GM10248 (cell line): ENCODE measurements around the gene SPECC1.
"Not testable (repeated sequence)": the region's sequence is repeated elsewhere in the genome, so short reads cannot be mapped to it uniquely, and the experiment has no call there.

Experiments used
- CTCF ChIA-PET: fragments of 300-600 bp; sonication (Branson Sonifier 250); formaldehyde crosslinking; extraction: SDS; loops from one replicate; lab custom pipeline; 2021; ENCODE audit warnings: antibody characterized with exemption; lab: Yijun Ruan, JAX
- POLR2A ChIA-PET: fragments of 350-650 bp; sonication (Branson Sonifier 250); formaldehyde crosslinking; extraction: SDS; loops from one replicate; lab custom pipeline; 2020; ENCODE audit warnings: antibody characterized with exemption; lab: Yijun Ruan, JAX
- DNase-seq: peaks from one replicate; pipeline ENCODE4 v3.0.0; 2012; ENCODE audit errors: extremely low spot score
- CTCF ChIP-seq: IDR thresholded peaks from 2 replicates; pipeline ENCODE4 v1.5.1; 2012; ENCODE audit warnings: mild to moderate bottlenecking, low read depth; ENCODE audit errors: extremely low read depth, missing control alignments, control extremely low read depth

The SPECC1 gene

GRCh38 chr17:20184977-20185619, 175.9 kb downstream of the SPECC1 start:
- DNase-seq, result no peak
- no peak for TF ChIP-seq CTCF
- POLR2A ChIA-PET, result no interaction called here
- CTCF ChIA-PET, result interaction anchor here (1.1 to 1.8 kb wide), 5 partner anchors 10 to 43 kb away, joined by 3 to 7 read pairs (median 3); no protein-coding TSS in a partner anchor

DNA sequence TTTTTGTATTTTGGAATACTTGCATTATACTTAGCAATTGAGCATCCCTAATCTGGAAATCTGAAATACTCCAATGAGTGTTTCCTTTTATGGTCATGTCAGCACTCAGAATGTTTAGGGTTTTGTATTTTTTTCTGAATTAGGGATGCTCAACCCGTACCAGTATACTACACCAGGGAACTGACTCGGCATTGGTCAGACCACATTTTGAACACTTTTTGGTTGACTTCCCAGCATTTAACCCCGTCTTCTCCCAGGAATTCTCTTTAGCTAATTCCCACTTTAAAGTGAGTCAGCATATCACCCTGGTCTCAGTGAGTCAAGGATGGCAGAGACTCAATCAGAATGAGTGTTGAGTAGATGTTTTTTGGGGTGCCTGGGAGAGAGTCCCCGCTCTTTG, 177.9 kb downstream of the SPECC1 start:
- ChIA-PET POLR2A (no interaction called here), CTCF (interaction anchor here (1.2 kb wide), 2 partner anchors 8 to 14 kb away, joined by 3 to 4 read pairs; no protein-coding TSS in a partner anchor)
- no peak for DNase-seq
- TF ChIP-seq CTCF, result no peak

DNA sequence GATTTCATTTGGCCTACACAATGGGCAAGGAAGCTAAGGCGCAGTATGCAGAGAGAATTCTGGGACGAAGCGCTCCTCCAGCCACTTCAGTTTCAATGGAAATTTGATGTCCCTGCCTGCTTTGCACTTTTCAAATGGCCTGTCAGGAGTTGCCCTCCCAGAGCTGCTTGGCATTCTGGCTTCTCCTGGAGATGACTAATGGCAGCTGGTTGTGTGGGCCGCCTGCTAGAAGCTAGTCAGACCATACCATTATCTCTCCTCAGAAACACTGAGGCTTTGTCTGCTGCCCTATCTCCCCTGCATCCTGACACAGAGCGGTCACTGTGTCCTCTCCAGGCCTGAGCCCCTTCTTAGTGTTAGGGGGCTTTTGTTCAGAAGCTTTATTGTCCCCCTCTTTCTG, 180.1 kb downstream of the SPECC1 start:
- ChIA-PET POLR2A (interaction anchor here (0.6 kb wide), 1 partner anchor 34 kb away, joined by 3 read pairs; no protein-coding TSS in a partner anchor), CTCF (no interaction called here)
- no peak for TF ChIP-seq CTCF
- DNase-seq, result no peak

DNA sequence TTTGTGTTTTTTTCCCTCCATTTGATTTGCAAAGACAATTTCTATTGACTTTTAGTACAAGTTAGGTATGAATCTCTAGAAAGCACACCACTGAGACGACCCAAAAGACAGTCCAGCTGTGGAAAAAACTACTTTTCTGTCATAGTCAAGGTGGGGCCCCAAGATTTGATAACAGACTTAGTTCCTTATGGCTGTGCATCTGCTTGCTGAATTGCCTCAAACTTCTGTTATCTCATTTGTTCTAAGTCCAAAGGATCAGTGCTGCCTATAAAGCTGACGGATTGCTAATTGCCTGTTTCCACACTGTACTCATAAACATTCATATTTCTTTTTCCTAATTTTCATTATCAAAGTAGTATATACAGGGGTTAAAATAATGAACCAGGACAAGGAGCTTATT, 180.8 kb downstream of the SPECC1 start:
- ChIA-PET CTCF (interaction anchor here (2.4 kb wide), 1 partner anchor 15 kb away, joined by 5 read pairs; no protein-coding TSS in a partner anchor), POLR2A (no interaction called here)
- no peak for TF ChIP-seq CTCF

GRCh38 chr17:20190605-20191004, 181.4 kb downstream of the SPECC1 start:
- no peak for DNase-seq
- no peak for TF ChIP-seq CTCF
- ChIA-PET POLR2A (interaction anchor here (1.0 kb wide), 1 partner anchor 35 kb away, joined by 4 read pairs; no protein-coding TSS in a partner anchor), CTCF (interaction anchor here (2.4 kb wide), 1 partner anchor 15 kb away, joined by 5 read pairs; no protein-coding TSS in a partner anchor)

More for the DNA sequence above, 180.8 kb downstream of the SPECC1 start:
- no peak for DNase-seq

GRCh38 chr17:20191056-20191455, 181.9 kb downstream of the SPECC1 start:
- no peak for DNase-seq
- no peak for TF ChIP-seq CTCF
- POLR2A ChIA-PET, result interaction anchor here (1.0 kb wide), 1 partner anchor 35 kb away, joined by 4 read pairs; no protein-coding TSS in a partner anchor
- CTCF ChIA-PET, result interaction anchor here (0.9 to 2.4 kb wide), 3 partner anchors 12 to 36 kb away, joined by 3 to 5 read pairs (median 3); no protein-coding TSS in a partner anchor

- POLR2A ChIA-PET, DNase-seq: not testable (repeated sequence)
- CTCF ChIA-PET, result interaction anchor here (1.3 to 2.0 kb wide), 2 partner anchors 12 to 33 kb away, joined by 3 to 7 read pairs; no protein-coding TSS in a partner anchor
These were observed 187.1 kb downstream of the SPECC1 start for GRCh38 chr17:20196286-20196685.
